Urinary bladder (tissue), 4 donors: ENCODE measurements around the gene NRCAM. TPM values are rescaled to one million over a fixed set of nuclear protein-coding genes. Genes with fewer than 3 reads are reported as not detected.

ENCODE experiments used
- DNase-seq: peaks from one replicate; pipeline ENCODE4 v3.0.0-alpha.2; 2015; ENCODE audit errors: extremely low spot score
- H3K27ac ChIP-seq: one replicate; pipeline ENCODE4 v1.5.1; 2013; ENCODE audit warnings: low read depth, mild to moderate bottlenecking, moderate library complexity
- H3K36me3 ChIP-seq: one replicate; pipeline ENCODE4 v1.6.1; 2013; ENCODE audit warnings: mild to moderate bottlenecking, moderate library complexity; ENCODE audit not compliant: insufficient read depth
- H3K4me1 ChIP-seq: one replicate; pipeline ENCODE4 v1.6.1; 2013; ENCODE audit warnings: mild to moderate bottlenecking, moderate library complexity; ENCODE audit not compliant: insufficient read depth
- H3K4me3 ChIP-seq: one replicate; pipeline ENCODE4 v1.5.1; 2013; ENCODE audit warnings: low read depth, low read length
- WGBS: extraction: QIAGEN DNeasy Blood & Tissue Kit; methylation state at CpG from one replicate; pipeline ENCODE4 v1.1.7; 2013; 5-methylcytosine and 5-hydroxymethylcytosine counted together
- polyA plus RNA-seq: library from polyadenylated mRNA; stranded (reverse); fragments of 200-250 nt; gene quantifications from one replicate; pipeline ENCODE4 v1.2.3, GENCODE V29; 2013
- total RNA-seq: library from RNA; depleted of rRNA; stranded (reverse); fragments of >200 nt; gene quantifications from one replicate; pipeline ENCODE4 v1.2.3, GENCODE V29; 2014
- donor health status: healthy with polysubstance abuse.
- donor health status: healthy.

The NRCAM gene
- total and polyA plus RNA-seq, 2 donors, result 2.0 to 9.7 TPM

GRCh38 chr7:108324053-108325038 is 131.9 kb downstream of the NRCAM start:
- DNase-seq, result no peak
- no peak overlapping the region for H3K27ac ChIP-seq
- H3K4me1 ChIP-seq, result no peaks in the 10 kb centered on the region
- WGBS, result 66% methylated on average over 4 of the region's 4 CpGs
- H3K36me3 ChIP-seq, result no peaks in the 10 kb centered on the region
- no peak overlapping the region for H3K4me3 ChIP-seq

- Histone ChIP-seq H3K4me3 (no peak overlapping the region), H3K4me1 (no peaks in the 10 kb centered on the region), H3K36me3 (no peaks in the 10 kb centered on the region), H3K27ac (no peak overlapping the region)
- WGBS, result 77% methylated on average over 4 of the region's 4 CpGs
- no peak for DNase-seq
Observed at GRCh38 chr7:108322925-108323832, 133.1 kb downstream of the NRCAM start.

GRCh38 chr7:108322046-108322445 is 134.2 kb downstream of the NRCAM start:
- H3K36me3 ChIP-seq, result no peaks in the 10 kb centered on the region
- no peak overlapping the region for H3K27ac ChIP-seq
- no peaks in the 10 kb centered on the region for H3K4me1 ChIP-seq
- WGBS, result 58% methylated on average over 2 of the region's 2 CpGs
- DNase-seq, result no peak
- no peak overlapping the region for H3K4me3 ChIP-seq

DNA sequence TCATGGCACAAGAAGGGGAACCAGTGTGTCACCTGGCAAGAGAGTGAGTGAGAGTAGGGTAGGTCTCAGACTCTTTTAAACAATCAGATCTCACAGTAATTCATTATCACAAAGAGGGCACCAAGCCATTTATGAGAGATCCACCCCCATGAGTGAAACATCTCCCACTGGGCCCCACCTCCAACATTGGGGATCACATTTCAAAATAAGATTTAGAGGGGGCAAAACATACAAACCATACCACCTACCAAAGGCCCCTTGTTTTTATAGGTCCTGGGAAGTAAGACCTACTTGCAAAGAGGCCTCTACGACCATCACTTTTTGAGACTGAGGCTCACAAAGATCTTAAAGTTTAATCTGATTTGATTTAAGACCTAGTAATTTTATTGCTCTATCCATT is 134.9 kb downstream of the NRCAM start:
- DNase-seq, result no peak
- Histone ChIP-seq H3K4me3 (no peak overlapping the region), H3K4me1 (no peaks in the 10 kb centered on the region), H3K36me3 (no peaks in the 10 kb centered on the region), H3K27ac (no peak overlapping the region)
- 73% methylated on average over 1 of the region's 1 CpG for WGBS

GRCh38 chr7:108316708-108317107 is 139.5 kb downstream of the NRCAM start:
- no peaks in the 10 kb centered on the region for H3K36me3 ChIP-seq
- no peak for DNase-seq
- WGBS, result 85% methylated on average over 1 of the region's 1 CpG

DNA sequence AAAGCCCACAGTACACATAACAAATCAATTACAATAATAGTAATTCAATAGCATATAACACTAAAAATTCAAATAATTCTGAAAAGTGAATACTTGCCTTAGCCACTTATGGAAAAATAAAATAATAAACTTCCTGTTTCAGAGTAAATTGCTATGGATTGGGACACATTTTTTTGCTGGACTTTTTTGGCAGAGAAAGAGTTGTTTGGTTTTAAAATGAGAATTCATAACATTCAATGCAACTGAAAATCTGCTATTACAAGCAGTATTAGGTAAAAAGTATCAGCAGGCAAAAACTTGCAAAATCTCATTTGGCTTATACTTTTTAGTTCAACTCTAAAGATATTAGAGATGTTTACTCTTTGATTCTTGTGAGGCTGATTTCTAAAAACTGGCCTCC is 141.7 kb downstream of the NRCAM start:
- Histone ChIP-seq H3K36me3 (no peaks in the 10 kb centered on the region), H3K4me3 (no peak overlapping the region), H3K4me1 (no peaks in the 10 kb centered on the region), H3K27ac (no peak overlapping the region)
- DNase-seq, result no peak

More at GRCh38 chr7:108316708-108317107, 139.5 kb downstream of the NRCAM start:
- H3K4me1 ChIP-seq, result no peaks in the 10 kb centered on the region
- no peak overlapping the region for H3K27ac ChIP-seq
- no peak overlapping the region for H3K4me3 ChIP-seq

GRCh38 chr7:108314049-108314448 is 142.2 kb downstream of the NRCAM start:
- DNase-seq, result no peak
- Histone ChIP-seq H3K4me1 (no peaks in the 10 kb centered on the region), H3K27ac (no peak overlapping the region), H3K36me3 (no peaks in the 10 kb centered on the region), H3K4me3 (no peak overlapping the region)
- 74% methylated on average over 2 of the region's 2 CpGs for WGBS

DNA sequence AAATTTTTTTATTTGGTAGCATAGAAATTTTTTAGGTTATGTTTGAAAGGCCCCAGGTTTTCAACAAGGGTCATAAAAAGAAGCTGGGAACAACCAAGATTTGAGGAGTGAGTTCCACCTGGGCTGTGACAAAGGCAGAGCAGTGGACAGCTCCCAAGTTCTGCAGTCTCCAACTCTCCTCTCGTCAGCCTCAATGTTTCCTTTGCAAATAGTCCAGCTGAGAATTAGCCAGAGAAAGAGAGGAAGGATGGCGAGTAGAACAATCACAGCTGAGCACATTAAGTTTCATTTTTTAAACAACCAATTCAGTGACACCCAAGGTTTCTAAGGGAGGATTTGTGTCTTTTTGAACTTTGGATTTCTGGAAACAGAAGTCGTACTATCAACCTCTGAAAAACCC is 143.2 kb downstream of the NRCAM start:
- H3K36me3 ChIP-seq, result no peaks in the 10 kb centered on the region
- no peak for DNase-seq
- H3K4me3 ChIP-seq, result no peak overlapping the region
- WGBS, result 36% methylated on average over 3 of the region's 3 CpGs
- no peaks in the 10 kb centered on the region for H3K4me1 ChIP-seq
- no peak overlapping the region for H3K27ac ChIP-seq

DNA sequence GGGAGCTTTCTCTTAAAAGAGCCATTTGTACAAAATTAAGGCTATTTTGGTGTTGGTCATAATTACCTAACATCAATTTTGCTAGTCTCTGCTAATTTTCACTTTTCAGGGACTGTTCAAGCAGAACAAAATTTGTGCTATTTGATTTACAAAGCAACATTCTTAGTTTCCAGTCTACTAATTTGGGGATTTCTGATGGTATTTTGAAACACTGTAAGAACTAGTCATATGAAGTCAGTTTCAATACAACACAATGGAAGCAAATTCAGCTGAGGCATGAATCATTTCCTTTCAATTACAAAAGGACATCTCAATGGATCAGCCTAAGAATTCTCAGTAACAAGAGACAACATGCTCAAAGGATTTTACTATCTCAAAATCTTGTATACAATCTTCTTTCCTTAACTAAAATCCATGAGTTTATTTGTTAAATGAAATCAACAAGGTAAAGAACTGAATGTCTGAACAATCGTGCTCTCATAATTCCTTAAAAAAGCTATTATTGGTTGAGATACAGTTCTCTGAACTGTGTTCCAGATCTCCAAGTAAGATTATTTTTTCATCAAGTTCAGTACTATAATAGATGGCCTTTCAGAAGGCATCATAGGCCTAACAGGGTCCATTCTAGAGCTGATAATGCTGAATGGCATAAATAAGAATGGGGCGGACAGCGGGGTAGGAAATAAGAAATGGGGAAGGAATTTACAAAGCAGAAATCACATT is 144.6 kb downstream of the NRCAM start:
- no peak overlapping the region for H3K27ac ChIP-seq
- H3K4me1 ChIP-seq, result no peaks in the 10 kb centered on the region
- 90% methylated on average over 3 of the region's 3 CpGs for WGBS
- no peaks in the 10 kb centered on the region for H3K36me3 ChIP-seq
- no peak for DNase-seq
- no peak overlapping the region for H3K4me3 ChIP-seq

DNA sequence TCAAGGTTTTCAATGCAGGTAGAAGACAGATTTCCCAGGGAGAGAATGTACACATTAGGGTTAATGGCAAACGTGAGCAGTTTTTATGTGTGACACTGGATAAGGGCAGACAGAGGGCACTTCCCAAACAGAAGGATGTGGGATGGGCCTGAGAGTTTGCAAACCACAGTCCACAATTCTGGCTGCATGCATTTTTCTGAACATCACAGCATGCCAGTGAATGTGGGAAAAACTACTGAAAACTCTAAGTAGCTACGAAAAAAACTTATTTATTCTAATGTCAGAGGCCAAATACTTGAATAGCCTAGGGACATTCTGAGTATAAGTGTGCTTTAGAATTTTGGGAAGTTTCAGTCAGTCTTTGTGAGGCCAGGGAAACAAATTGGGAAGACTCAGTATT is 145.9 kb downstream of the NRCAM start:
- H3K27ac ChIP-seq, result no peak overlapping the region
- no peak overlapping the region for H3K4me3 ChIP-seq
- WGBS, result 36% methylated on average over 2 of the region's 2 CpGs
- no peaks in the 10 kb centered on the region for H3K4me1 ChIP-seq
- no peak for DNase-seq
- H3K36me3 ChIP-seq, result no peaks in the 10 kb centered on the region

GRCh38 chr7:108308903-108309302 is 147.3 kb downstream of the NRCAM start:
- WGBS, result 67% methylated on average over 2 of the region's 2 CpGs
- Histone ChIP-seq H3K27ac (no peak overlapping the region), H3K4me3 (no peak overlapping the region), H3K4me1 (no peaks in the 10 kb centered on the region), H3K36me3 (no peaks in the 10 kb centered on the region)
- no peak for DNase-seq

- Histone ChIP-seq H3K36me3 (no peaks in the 10 kb centered on the region), H3K4me1 (no peaks in the 10 kb centered on the region), H3K27ac (no peak overlapping the region), H3K4me3 (no peak overlapping the region)
- 87% methylated on average over 3 of the region's 3 CpGs for WGBS
- no peak for DNase-seq
Observed at GRCh38 chr7:108308276-108308675, 148.0 kb downstream of the NRCAM start.

- WGBS, result 75% methylated on average over 2 of the region's 2 CpGs
- no peaks in the 10 kb centered on the region for H3K4me1 ChIP-seq
Observed at GRCh38 chr7:108307595-108307994, 148.6 kb downstream of the NRCAM start.

More at GRCh38 chr7:108307595-108307994, 148.6 kb downstream of the NRCAM start:
- DNase-seq, result no peak
- H3K27ac ChIP-seq, result no peak overlapping the region
- H3K36me3 ChIP-seq, result no peaks in the 10 kb centered on the region
- H3K4me3 ChIP-seq, result no peak overlapping the region
